DOHH2 (cell line): Measurements from ENCODE around the gene MYLK.

Source experiments
- CTCF ChIP-seq: fragments of 200-600 bp; sonication (generic); IDR thresholded peaks from one replicate; pipeline ENCODE4 v1.5.1; 2014; ENCODE audit warnings: antibody characterized with exemption, mild to moderate bottlenecking, low read depth, low read length; ENCODE audit not compliant: poor library complexity, severe bottlenecking
- EZH2phosphoT487 ChIP-seq: fragments of 200-600 bp; sonication (generic); IDR thresholded peaks from 2 replicates; pipeline ENCODE4 v1.6.1; 2017; ENCODE audit warnings: borderline replicate concordance, mild to moderate bottlenecking, antibody characterized with exemption, low read length, moderate library complexity, mixed read lengths

DNA sequence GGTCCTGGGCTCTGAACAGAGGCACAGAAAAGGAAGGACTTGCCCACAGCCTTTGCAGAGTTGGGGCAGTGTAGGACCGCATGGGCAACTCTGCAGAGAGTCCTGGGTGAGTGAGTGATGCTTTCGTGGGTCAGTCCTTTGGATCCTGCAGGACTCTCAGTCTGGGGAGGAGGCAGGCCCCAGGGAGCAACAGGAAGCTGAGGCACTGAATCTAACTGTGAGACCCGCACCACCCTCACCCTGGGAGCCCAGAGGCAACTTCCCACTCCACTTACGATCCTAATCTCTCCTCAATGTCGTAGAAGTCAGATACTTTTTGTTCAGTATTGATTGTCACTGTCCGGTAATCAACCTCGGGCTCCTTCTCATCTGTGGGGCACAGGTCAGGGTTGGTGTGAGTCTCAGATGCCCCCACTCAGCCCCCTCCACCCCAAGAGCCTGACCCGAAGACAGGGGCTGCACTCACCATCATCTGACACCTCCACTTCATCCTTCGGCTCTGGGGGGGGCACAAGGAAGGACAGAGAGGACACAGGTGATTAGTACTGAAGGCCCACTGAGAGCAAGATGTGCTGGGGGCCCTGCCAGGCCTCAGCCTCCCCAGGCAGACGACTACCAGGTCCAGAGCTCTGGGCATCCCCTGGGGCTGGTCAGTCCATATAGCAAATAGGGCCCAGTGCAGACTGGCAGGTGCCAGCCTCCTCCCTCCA, 235.3 kb downstream of the MYLK start:
- TF ChIP-seq CTCF: no peak
- no peak for TF ChIP-seq EZH2phosphoT487
